GM20000 (cell line): ENCODE data around the gene ANP32A.
A peak's percentile ranks its signal among the peaks of the same experiment; 100 is the strongest.

Experiments
- DNase-seq: peaks from one replicate; pipeline ENCODE4 v3.0.0; 2012; ENCODE audit warnings: low spot score
- TF ChIP-seq, protein P1 (sequence below): IDR thresholded peaks from 2 replicates; pipeline ENCODE4 v1.5.1; 2012; ENCODE audit warnings: mild to moderate bottlenecking, control low read depth; ENCODE audit errors: extremely low read depth, missing control alignments

ANP32A gene

DNA sequence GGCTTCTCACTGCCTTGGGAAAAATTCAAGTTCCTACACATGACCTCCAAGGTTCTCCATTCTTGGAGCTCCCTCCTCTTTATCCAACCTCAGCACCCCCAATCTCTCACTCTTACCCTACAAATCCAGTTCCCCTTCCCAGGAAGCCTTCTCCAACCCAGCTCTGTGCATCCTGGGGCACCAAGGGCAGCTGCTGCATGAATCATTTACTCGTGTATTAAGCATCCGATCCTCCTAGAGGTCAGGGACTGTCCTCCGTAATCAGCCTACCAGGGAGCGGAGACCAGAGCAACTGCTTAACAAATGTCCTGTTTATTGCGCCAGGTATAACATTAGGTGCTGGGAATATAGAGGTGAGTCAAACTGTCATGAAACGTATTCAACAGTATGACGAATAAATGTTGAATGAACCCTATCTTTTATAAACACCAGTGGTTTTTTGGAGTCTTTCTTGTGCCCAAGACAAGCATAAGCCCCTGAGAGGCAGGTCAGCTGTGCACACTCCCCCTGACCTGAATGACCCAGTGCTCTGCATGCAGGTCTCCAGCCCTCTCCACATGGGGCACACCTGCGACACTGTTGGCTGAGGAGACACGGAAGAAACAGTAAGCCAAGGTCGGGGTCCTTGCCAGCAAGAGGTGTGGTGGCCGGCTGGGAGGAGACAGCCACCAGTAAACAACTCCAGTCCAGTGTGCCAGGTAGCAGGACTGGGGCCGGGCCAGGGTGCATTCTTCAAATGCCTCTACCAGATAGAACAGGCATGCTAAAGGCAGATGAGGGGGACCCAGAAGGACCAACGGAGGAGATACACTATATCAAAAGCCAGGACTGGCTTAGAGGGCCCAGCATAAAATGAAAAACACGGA is 27.6 kb downstream of the ANP32A start:
- DNase-seq = no peak
- TF ChIP-seq, protein P1, sequence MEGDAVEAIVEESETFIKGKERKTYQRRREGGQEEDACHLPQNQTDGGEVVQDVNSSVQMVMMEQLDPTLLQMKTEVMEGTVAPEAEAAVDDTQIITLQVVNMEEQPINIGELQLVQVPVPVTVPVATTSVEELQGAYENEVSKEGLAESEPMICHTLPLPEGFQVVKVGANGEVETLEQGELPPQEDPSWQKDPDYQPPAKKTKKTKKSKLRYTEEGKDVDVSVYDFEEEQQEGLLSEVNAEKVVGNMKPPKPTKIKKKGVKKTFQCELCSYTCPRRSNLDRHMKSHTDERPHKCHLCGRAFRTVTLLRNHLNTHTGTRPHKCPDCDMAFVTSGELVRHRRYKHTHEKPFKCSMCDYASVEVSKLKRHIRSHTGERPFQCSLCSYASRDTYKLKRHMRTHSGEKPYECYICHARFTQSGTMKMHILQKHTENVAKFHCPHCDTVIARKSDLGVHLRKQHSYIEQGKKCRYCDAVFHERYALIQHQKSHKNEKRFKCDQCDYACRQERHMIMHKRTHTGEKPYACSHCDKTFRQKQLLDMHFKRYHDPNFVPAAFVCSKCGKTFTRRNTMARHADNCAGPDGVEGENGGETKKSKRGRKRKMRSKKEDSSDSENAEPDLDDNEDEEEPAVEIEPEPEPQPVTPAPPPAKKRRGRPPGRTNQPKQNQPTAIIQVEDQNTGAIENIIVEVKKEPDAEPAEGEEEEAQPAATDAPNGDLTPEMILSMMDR = no peak

DNA sequence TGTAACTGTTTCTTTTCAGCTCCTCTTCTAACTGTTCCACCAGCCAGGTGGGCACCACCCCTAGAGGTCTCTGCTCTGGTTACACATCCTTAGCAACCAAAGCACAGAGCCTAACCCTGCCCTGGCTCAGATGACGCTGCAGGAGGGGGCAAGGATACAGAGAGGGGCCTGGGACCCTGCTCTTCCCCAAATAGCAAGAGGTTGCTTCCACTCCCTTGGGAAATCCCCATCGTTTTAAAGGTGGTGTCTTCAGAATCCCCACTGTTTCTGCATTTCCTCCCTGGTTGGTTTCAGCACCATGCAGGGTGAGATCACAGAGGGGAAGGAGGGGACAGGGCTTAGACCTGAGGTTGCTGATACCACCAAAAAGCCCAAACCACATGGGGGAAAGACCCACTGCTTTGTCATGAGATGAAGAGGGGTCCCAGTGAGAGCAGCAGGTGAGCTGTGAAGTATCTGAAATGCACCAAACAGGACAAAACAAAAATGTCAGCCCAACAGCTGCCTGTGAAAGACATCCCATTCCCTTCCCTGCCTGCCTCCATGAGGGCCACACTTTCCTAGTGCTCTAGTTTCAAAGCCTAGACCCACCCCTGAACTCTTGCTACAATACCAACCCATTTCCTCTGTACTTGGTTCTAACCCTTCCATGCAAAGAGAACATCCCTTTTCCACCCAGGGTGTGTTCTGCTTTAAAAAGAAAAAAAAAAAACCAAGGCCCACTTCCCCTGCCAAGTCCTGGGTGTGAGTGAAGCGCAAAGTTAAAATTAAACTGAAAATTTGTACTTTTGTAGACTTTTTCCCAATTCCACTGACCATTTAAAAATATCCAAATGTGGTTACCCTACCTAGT is 29.0 kb downstream of the ANP32A start:
- DNase-seq = peak; percentile 76
- TF ChIP-seq, protein P1 = no peak

DNA sequence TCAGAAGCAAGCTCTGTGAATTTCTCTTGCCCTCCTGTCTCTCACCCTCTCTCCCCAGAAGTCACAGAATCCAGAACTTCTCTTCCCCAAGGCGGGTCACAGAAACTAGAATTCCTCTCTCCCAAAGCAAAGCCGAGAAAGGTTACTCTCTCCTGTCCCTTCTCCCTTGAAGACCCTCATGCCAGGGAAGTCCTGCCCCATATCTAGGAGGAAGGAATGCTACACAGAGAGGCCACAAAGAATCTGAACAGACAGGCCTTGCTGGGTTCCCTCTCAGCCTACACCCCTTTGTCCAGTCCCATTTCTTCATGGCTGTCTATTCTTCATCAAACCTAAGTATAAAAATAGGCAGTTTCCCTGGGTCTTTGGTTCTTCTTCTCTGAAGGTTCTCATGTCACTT is 29.8 kb downstream of the ANP32A start:
- TF ChIP-seq, protein P1 = no peak

DNA sequence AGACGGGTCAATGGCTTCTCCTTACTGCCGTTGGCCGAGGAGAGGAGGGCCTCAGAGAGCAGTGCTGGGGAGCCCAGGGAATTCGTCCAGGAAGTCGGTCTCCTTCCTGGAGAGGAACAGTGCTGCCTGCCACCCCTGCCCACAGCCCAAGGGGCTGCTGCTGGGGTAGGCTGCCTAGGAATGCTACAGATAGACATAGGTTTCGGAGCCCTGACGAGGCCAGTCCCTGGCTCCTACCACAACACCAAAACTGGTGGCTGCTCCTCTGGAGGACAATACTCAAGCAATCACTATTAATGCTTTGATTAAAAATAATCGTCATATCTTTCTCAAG is 30.5 kb downstream of the ANP32A start:
- TF ChIP-seq, protein P1 = no peak
- no peak for DNase-seq

More for the DNA sequence above, 29.8 kb downstream of the ANP32A start:
- DNase-seq = no peak

DNA sequence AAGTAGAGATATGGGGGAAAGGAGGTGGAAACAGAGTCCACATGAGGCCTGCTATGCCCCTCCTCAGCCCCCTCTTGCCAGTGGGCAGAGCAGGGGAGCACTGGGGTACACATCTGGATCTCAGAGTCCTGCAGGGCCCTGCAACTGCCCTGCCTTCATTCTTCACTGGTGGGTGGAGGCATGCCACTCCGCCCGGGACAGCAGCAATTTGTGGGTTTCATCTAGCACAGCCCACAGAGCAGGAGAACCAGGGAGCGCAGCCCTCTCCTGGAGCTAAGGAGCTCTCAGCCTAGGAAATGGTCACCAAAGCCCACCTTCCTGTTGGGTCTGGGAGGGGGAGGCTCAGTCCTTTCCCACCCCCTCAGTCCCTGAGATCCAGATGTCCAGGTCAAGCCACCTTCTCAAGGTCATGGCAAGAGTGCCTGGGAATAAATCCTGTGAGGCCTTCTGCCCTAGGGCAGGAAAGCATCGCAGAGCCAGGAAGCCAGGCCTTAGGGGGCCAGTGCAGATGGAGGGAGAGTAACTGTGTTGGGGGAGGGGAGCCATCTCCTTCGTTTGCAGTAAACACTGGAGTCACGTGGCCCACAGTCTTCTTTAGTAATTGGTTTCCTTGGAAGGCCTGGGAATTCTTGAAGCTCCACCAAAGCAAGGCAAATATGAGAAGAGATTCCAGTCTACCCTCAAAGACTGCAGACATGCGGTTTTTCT is 31.0 kb downstream of the ANP32A start:
- no peak for DNase-seq
- TF ChIP-seq, protein P1 = no peak

DNA sequence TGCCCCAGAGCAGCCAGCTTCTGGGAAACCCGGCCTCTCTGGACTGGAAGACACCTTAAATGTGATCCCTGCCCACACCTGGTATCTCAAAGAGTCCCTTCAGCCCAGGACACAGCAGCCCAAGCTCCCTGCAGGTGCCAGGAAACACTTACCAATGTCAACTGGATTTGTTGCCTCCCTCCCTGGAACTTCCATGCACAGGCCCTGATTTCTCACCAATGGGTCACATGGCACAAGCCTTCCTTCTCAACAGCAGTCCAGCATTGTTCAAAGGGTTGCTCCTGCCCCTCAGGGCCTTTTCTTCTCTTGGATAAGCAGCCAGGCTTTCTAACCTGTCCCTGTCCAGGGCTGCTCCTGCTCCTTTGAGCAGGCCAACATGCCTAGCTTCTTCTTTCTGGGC is 31.6 kb downstream of the ANP32A start:
- TF ChIP-seq, protein P1 = no peak
- no peak for DNase-seq

DNA sequence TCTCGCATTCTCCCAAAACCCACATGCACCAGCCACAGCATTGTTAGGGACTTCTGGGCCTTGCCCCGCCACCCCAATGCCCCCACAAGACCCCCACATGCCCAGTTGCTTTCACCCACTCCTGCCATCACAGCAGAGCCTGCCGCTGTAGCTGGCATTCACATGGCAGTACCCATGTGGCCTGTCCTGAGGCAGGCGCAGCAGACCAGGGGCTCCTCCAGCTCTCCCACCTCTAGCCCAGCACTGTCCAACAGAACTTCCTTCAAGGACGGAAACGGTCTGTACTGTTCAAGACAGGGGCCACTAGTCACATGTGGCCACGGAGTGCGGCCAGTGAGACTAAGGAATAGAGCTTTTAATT is 32.5 kb downstream of the ANP32A start:
- DNase-seq = no peak
- TF ChIP-seq, protein P1 = no peak
